ENCODE measurements around the gene GPR157.
"Not testable (repeated sequence)": the region's sequence is repeated elsewhere in the genome, so short reads cannot be mapped to it uniquely, and the experiment has no call there.

- TF ChIP-seq, protein P1, sequence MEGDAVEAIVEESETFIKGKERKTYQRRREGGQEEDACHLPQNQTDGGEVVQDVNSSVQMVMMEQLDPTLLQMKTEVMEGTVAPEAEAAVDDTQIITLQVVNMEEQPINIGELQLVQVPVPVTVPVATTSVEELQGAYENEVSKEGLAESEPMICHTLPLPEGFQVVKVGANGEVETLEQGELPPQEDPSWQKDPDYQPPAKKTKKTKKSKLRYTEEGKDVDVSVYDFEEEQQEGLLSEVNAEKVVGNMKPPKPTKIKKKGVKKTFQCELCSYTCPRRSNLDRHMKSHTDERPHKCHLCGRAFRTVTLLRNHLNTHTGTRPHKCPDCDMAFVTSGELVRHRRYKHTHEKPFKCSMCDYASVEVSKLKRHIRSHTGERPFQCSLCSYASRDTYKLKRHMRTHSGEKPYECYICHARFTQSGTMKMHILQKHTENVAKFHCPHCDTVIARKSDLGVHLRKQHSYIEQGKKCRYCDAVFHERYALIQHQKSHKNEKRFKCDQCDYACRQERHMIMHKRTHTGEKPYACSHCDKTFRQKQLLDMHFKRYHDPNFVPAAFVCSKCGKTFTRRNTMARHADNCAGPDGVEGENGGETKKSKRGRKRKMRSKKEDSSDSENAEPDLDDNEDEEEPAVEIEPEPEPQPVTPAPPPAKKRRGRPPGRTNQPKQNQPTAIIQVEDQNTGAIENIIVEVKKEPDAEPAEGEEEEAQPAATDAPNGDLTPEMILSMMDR (IDR thresholded peaks at IDR 0.05), result not testable (repeated sequence)
- not testable (repeated sequence) for TF ChIP-seq POLR2A (IDR thresholded peaks at IDR 0.05)
Measured at GRCh38 chr1:9125847-9126246, 3.1 kb downstream of the GPR157 start.
